ENCODE results near the gene CDHR3.

The CDHR3 gene

DNA sequence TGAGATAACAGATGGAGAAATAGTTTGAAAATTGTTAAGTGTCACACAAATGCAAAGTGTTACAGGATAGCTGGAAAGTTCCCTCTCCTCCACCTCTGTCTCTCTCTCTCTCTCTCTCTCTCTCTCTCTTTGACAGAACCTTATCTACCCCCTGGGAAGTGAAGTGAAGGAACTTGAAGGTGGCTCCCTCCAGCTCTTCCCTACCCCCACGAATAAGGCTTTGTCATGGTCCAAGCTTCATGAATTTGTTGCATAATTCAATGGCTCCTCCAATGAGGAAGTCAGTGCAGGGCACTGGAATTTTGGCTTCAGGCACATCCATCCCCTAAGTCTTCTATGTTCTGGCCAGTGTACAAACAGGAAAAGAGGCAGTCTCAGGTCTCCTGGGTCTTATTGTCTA, 66.4 kb downstream of the CDHR3 start:
- no peak for DNase-seq (ENCODE audit: low spot score)

- no peak for DNase-seq (ENCODE audit: low spot score)
Measured at GRCh38 chr7:106029941-106030340, 66.9 kb downstream of the CDHR3 start.

- DNase-seq (ENCODE audit: low spot score), result no peak
Measured at GRCh38 chr7:106031300-106032035, 68.4 kb downstream of the CDHR3 start.

GRCh38 chr7:106032295-106032694, 69.2 kb downstream of the CDHR3 start:
- DNase-seq (ENCODE audit: low spot score), result no peak

- no peak for DNase-seq (ENCODE audit: low spot score)
Measured at GRCh38 chr7:106033735-106034134, 70.7 kb downstream of the CDHR3 start.

DNA sequence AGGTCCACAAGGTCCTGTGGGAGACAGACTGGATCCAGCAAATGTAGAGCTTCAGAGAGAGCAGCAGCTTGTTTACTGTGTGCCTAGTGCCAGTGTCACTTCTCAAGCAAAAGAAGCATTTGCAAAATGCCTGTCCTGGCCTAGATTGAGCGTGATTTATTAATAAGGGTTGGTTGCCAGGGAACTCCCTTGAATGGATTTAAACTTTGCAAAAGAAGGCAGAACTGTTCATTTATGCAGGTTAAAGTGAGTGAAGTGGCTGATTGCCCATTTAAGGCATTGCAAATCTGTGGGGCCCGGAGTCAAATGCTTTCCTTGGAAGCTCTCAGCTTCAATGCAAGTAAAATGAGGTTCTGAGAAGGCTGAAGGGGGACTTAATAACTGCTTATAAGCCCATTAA, 71.3 kb downstream of the CDHR3 start:
- DNase-seq (ENCODE audit: low spot score), result no peak

DNA sequence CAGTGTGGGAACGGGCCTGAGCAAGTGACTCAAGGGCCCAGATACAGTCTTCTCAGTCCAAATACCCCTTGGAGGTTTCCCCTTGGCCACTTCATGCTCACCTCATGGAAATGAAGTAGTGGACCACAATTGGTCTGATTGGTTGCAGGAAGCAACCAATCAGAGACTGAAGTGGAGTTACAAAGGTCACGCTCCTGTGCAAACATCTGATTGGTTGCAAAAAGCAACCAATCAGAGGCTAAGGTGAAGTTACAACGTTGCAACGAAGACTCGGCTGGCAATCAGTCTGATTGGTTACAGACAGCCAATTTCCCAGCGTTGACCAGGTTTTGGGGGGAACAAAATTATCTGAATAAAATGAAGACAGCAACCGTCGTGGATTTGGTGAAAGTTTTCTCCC, 72.5 kb downstream of the CDHR3 start:
- no peak for DNase-seq (ENCODE audit: low spot score)

GRCh38 chr7:106036004-106036403, 72.9 kb downstream of the CDHR3 start:
- DNase-seq (ENCODE audit: low spot score), result no peak

DNA sequence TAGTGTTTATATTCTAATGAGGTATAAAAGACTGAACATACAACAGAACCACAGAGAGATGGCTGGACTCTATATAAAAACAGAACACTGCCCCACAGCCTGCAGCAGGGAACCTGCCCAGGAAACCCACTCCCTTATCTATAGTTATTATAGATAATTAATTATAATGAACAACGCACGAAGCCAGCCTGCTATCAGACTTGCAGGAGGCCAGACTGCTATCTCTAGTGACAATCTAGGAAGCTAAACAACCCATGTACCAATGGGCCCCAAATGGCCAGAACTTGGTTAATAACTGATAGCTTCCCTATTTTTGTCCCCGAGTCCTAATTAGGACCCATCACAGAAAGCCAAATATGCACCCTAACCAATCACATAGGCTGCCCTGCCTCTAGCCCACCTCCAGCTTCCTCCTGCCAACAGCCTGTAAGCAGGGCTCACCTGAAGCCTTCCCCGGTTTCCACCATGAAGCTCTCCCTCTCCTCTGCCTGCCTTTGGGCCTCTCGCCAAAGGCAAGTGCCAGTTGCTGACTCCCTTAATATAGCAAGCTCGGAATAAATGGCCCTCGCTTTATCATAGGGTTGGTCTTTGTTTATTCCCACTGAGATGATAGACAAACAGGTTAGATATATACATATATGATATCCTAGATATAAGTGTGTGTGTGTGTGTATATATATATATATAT, 74.6 kb downstream of the CDHR3 start:
- DNase-seq (ENCODE audit: low spot score), result no peak

DNA sequence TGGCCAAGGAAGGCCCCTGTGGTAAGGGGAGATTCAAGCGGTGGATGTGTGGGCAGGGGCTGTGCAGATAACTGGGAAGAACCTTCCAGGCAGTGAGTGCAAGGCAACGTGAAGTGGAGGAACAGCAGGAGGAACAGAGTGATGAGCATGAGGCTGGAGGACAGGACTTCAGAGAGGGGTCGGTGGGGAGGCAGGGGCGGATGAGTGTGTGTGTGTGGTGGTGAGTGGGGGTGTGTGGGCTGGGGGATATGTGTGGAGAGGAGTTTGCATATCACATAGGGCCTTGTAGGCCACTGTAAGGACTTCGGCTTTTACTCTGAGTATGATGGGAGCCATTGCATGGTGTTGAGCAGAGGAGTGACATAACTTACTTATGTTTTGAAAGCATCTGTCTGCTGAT, 75.2 kb downstream of the CDHR3 start:
- DNase-seq (ENCODE audit: low spot score), result no peak

DNA sequence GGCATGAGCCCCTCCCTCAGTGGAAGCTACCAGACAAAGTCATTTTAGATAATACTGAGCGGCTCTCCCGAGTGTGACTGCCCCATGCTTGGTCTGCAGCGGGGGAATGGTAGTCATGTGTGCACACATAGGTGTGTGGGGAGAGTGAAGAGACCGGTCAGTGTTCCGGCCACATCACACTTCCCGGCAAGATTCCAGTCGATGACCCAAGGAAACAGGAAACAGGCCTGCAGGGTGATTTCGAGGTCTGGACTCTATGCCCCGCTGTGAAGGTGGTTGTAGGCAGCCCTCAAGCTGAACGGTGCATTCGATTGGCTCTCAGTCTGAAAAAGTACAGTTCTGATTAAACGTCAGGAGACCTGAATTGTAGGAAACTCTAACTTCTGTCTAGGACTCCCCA, 75.9 kb downstream of the CDHR3 start:
- no peak for DNase-seq (ENCODE audit: low spot score)

DNA sequence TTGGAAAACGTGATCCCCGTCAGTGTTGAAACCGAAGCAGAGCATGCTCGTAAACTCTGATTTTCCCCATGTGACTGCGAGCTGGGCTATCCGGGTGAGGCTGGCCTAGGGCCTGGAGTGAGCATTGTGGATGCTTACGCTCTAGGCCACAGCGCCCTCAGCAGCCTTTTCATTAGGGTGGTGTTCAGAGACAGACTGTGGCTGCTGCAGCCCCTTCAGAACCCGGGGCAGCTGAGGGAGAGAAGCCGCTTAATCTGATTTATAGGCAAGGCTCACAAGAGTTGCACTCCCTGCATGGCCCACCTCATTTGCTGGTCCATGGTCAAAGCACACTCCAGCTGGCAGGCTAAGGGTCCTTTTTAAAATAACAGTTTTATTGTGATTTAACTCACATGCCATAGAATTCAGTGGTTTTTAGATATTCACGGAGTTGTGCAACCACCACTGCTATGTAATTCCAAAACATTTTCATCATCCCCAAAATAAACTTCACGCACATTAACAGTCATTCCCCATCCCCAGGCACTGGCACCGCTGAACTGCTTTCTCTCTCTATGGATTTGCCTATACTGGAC, 76.5 kb downstream of the CDHR3 start:
- DNase-seq (ENCODE audit: low spot score), result no peak

DNA sequence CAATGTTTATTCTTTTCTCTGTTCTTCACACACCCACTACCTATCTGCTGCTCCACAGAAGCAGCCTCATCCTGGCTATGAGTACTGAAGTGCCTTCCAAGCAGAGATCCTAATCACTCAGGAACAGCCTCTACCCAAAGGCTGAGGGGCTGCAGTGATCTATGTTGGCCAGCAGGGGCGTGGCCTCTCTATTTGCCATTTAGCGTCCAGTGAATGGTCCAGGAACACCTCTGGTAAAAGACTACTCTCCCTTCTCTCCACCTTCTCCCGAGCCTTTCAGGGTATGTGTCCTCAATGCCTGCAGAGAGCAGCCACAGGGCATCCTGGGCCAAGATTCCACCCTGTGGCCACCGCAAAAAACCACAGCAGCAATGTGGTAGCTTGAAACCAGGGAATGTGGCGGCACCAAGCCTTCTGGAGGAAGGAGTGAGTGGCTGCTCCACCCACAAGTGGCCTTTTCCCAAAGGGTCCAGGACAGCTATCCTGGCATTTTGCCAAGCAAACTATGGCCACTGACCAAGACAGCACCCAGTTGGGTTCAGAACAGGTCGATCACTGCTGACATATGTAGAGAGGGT, 78.2 kb downstream of the CDHR3 start:
- DNase-seq (ENCODE audit: low spot score), result peak; percentile 58

GRCh38 chr7:106042196-106042611, 79.1 kb downstream of the CDHR3 start:
- no peak for DNase-seq (ENCODE audit: low spot score)

GRCh38 chr7:106045139-106045538, 82.1 kb downstream of the CDHR3 start:
- DNase-seq (ENCODE audit: low spot score), result no peak

DNA sequence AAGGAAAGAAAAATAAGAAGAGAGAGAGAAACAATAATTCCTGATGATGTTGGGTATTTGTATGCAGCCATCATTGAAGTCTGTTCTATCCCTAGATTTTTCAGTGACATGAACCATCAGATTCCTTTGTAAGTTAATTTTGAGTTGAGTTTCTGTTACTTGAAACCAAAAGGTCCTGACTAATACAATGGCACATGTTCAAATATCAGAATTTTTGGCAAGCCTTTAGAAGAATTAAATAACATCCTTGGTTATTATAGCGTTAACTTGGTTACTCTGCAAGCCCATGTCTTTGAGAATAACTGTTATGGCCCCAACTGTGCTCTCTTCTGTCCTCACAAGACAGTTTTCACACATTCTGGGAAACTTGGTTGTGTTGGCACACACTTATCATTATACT, 82.5 kb downstream of the CDHR3 start:
- no peak for DNase-seq (ENCODE audit: low spot score)

GRCh38 chr7:106047184-106047583, 84.1 kb downstream of the CDHR3 start:
- no peak for DNase-seq (ENCODE audit: low spot score)

DNA sequence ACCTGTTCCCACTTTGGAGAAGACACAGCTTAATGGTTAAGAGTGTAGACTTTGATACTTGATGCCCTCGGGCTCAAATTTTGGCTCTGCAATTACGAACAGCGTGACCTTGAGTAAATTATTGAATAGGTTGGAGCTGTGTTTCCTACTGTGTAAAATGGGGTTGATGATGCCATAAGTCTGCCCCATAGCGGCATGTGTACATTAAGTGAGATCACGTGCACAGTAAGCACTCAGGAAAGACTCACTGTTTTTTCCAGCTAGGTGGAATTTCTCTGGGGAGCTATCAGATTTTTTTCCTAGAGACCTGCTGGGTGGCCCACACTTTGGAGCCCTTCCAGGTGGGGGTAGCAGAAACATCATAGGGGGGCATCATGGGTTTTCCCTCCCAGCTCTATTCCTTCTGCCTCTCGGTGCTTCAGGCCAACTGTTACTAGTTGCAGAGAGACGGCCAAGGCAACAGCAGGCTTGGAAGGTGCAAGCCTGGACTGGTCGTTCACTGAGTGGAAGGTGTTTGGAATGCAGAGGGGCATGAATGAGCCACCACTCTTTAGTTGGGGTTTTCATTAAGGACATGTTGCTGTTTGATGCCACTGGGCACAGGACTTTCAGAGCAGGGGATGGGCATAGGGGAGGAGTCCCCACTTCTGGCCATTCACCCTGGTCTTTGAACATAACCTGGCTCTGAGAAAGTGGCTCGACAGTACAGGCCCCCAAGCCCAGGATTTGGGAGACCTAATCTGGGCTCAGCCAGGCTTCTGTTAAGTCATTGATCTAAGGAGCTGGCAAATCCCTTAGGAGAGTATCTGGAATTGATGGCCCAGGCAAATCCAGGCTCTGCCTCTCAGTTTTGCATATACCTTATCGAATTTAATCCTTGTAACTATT, 85.0 kb downstream of the CDHR3 start:
- DNase-seq (ENCODE audit: low spot score), result no peak

DNA sequence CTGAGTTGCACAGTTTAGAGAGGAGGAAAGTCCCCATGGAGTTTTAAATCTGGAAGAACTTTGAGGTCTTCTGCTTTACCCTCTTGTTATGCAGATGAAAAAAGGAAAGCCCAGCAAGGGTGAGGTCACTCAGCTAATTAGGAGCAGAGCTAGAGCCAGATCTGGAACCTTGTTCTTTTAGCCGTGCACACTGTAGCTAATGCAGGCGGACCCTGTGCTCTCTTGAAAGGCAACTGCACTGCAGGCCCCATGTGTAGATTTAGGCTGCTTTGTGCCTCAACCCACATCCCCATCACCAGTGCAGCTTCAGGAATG, 85.6 kb downstream of the CDHR3 start:
- DNase-seq (ENCODE audit: low spot score), result no peak

- DNase-seq (ENCODE audit: low spot score), result no peak
Measured at GRCh38 chr7:106049139-106049752, 86.2 kb downstream of the CDHR3 start.

GRCh38 chr7:106050002-106050745, 87.1 kb downstream of the CDHR3 start:
- DNase-seq (ENCODE audit: low spot score), result no peak
